Esophagus squamous epithelium (tissue), 5 donors: ENCODE data around the gene NARS2. TPM values are rescaled to one million over a fixed set of nuclear protein-coding genes. Genes with fewer than 3 reads are reported as not detected.

Experiments
- DNase-seq: peaks from one replicate; lab custom pipeline; 2025; lab: John Stamatoyannopoulos, UW
- H3K27ac ChIP-seq, 4 donors: fragments of 200-600 bp; sonication (generic); one replicate each; pipeline ENCODE4 v1.5.1; 2016 to 2019; ENCODE audit warnings: mild to moderate bottlenecking in 1 of 4
- H3K27me3 ChIP-seq, 4 donors: fragments of 200-600 bp; sonication (generic); 1 replicate in 3 of 4; 2 replicates in 1 of 4; pipeline versions ENCODE4 v1.5.1 to v1.6.0; 2017 to 2021; ENCODE audit warnings: antibody characterized with exemption in 1 of 4
- H3K36me3 ChIP-seq, 3 donors: fragments of 200-600 bp; sonication (generic); one replicate each; pipeline ENCODE4 v1.5.1; 2016 to 2019
- H3K4me1 ChIP-seq, 3 donors: fragments of 200-600 bp; sonication (generic); one replicate each; pipeline ENCODE4 v1.5.1; 2017 to 2019
- H3K4me3 ChIP-seq, 4 donors: fragments of 200-600 bp; sonication (generic); 1 replicate in 3 of 4; 2 replicates in 1 of 4; pipeline ENCODE4 v1.5.1; 2016 to 2019; ENCODE audit warnings: mild to moderate bottlenecking in 2 of 4, moderate library complexity in 1 of 4
- H3K9me3 ChIP-seq, 3 donors: fragments of 200-600 bp; sonication (generic); one replicate each; pipeline ENCODE4 v1.5.1; 2016 to 2019
- CTCF ChIP-seq, 6 experiments: fragments of 450-650 bp in 4 of 6; fragments of 200-600 bp in 2 of 6; sonication (generic) in 2 of 6; IDR thresholded peaks; one replicate each; pipeline ENCODE4 v1.5.1; 2016 to 2019; ENCODE audit warnings: antibody characterized with exemption in 6 of 6, mild to moderate bottlenecking in 4 of 6, moderate library complexity in 4 of 6
- POLR2A ChIP-seq, 4 donors: fragments of 450-650 bp; IDR thresholded peaks; one replicate each; pipeline ENCODE4 v1.6.1; 2017; ENCODE audit warnings: antibody characterized with exemption in 4 of 4, mild to moderate bottlenecking in 4 of 4, moderate library complexity in 3 of 4
- WGBS, 2 donors: methylation state at CpG; one replicate each; pipeline ENCODE4 v1.1.5; 2018; 5-methylcytosine and 5-hydroxymethylcytosine counted together
- intact Hi-C: fragments of 100-400 bp; cut with DNase I; formaldehyde crosslinking; loops from one replicate; pipeline ENCODE4 v1.15.0; 2022
- total RNA-seq, 4 donors: library from RNA; depleted of rRNA; stranded (reverse); fragments of >200 nt; gene quantifications; one replicate each; pipeline ENCODE4 v1.1.0, GENCODE V29; 2016
- donor health status: DM: yes; HTN: yes; CAD: no.

Gene NARS2
- total RNA-seq, 4 donors from 2014 or later: 9.4 to 15.7 (median 13.6) TPM

- Histone ChIP-seq H3K9me3 (no peaks in the 10 kb centered on the region), H3K36me3 (peaks cover 0 to 14% (median 0%) of the 10 kb centered on the region in 3 donors), H3K27me3 (no peaks in the 10 kb centered on the region), H3K27ac (no peak overlapping the region), H3K4me1 (no peaks in the 10 kb centered on the region), H3K4me3 (no peak overlapping the region)
- intact Hi-C loops: no loop called here
- 20 to 75% methylated on average over 1 of the region's 1 CpG for WGBS, 2 donors
- DNase-seq: no peak
- TF ChIP-seq CTCF (IDR thresholded peaks at IDR 0.05) (no peak), POLR2A (IDR thresholded peaks at IDR 0.05) (no peak)
These were observed 98.6 kb downstream of the NARS2 start for GRCh38 chr11:78476066-78476465.

GRCh38 chr11:78474451-78474850 is 100.2 kb downstream of the NARS2 start:
- Histone ChIP-seq H3K27ac (no peak overlapping the region), H3K4me3 (no peak overlapping the region), H3K27me3 (no peaks in the 10 kb centered on the region), H3K36me3 (peaks cover 0 to 14% (median 0%) of the 10 kb centered on the region in 3 donors), H3K9me3 (no peaks in the 10 kb centered on the region), H3K4me1 (no peaks in the 10 kb centered on the region)
- intact Hi-C loops: no loop called here
- TF ChIP-seq CTCF (IDR thresholded peaks at IDR 0.05) (no peak), POLR2A (IDR thresholded peaks at IDR 0.05) (no peak)
- DNase-seq: no peak

GRCh38 chr11:78472905-78473304 is 101.8 kb downstream of the NARS2 start:
- Histone ChIP-seq H3K4me3 (no peak overlapping the region), H3K27me3 (no peaks in the 10 kb centered on the region), H3K36me3 (peaks cover 0 to 10% (median 0%) of the 10 kb centered on the region in 3 donors), H3K27ac (no peak overlapping the region), H3K9me3 (no peaks in the 10 kb centered on the region), H3K4me1 (no peaks in the 10 kb centered on the region)
- intact Hi-C loops: no loop called here
- no peak for DNase-seq
- TF ChIP-seq CTCF (IDR thresholded peaks at IDR 0.05) (no peak), POLR2A (IDR thresholded peaks at IDR 0.05) (no peak)
- 86 to 95% methylated on average over 4 of the region's 4 CpGs for WGBS, 2 donors

- Histone ChIP-seq H3K9me3 (no peaks in the 10 kb centered on the region), H3K4me3 (no peak overlapping the region), H3K27me3 (no peaks in the 10 kb centered on the region), H3K36me3 (peaks cover 0 to 10% (median 0%) of the 10 kb centered on the region in 3 donors), H3K27ac (no peak overlapping the region), H3K4me1 (no peaks in the 10 kb centered on the region)
- whole genome bisulfite sequencing, 2 donors: 87 to 96% methylated on average over 3 of the region's 3 CpGs
- TF ChIP-seq CTCF (IDR thresholded peaks at IDR 0.05) (no peak), POLR2A (IDR thresholded peaks at IDR 0.05) (no peak)
- DNase-seq: no peak
- intact Hi-C loops: no loop called here
These were observed 102.3 kb downstream of the NARS2 start for GRCh38 chr11:78472382-78472781.

GRCh38 chr11:78470861-78471442 is 103.7 kb downstream of the NARS2 start:
- TF ChIP-seq POLR2A (IDR thresholded peaks at IDR 0.05) (no peak), CTCF (IDR thresholded peaks at IDR 0.05) (no peak)
- no peaks in the 10 kb centered on the region for H3K27me3 ChIP-seq
- no peak for DNase-seq
- no peaks in the 10 kb centered on the region for H3K9me3 ChIP-seq
- intact Hi-C loops: no loop called here
- 74 to 78% methylated on average over 3 of the region's 3 CpGs for WGBS, 2 donors
- peaks cover 0 to 16% (median 0%) of the 10 kb centered on the region in 3 donors for H3K36me3 ChIP-seq
- H3K4me1 ChIP-seq: no peaks in the 10 kb centered on the region
- H3K4me3 ChIP-seq: no peak overlapping the region
- no peak overlapping the region for H3K27ac ChIP-seq
